Karpas-422 (cell line): Measurements from ENCODE around the gene TAF3. TPM values are rescaled to one million over a fixed set of nuclear protein-coding genes. Genes with fewer than 3 reads are reported as not detected.

Experiments used
- DNase-seq: peaks from one replicate; pipeline ENCODE4 v3.0.0-alpha.2; 2015
- H2AFZ ChIP-seq: fragments of 200-600 bp; sonication (generic); 2 replicates; pipeline ENCODE4 v1.6.1; 2014; ENCODE audit warnings: antibody characterized with exemption, low read length, mixed read lengths
- H3K27ac ChIP-seq: fragments of 200-600 bp; sonication (generic); 2 replicates; pipeline ENCODE4 v1.5.1; 2014; ENCODE audit warnings: mild to moderate bottlenecking, low read length, moderate library complexity
- H3K27me3 ChIP-seq: fragments of 200-600 bp; sonication (generic); 2 replicates; pipeline ENCODE4 v1.6.1; 2014; ENCODE audit warnings: low read length, mixed read lengths
- H3K36me3 ChIP-seq: fragments of 200-600 bp; sonication (generic); 2 replicates; pipeline ENCODE4 v1.6.1; 2014; ENCODE audit warnings: low read length, mixed read lengths; ENCODE audit not compliant: insufficient read depth
- H3K4me1 ChIP-seq: fragments of 200-600 bp; sonication (generic); 2 replicates; pipeline ENCODE4 v1.6.1; 2014; ENCODE audit warnings: mild to moderate bottlenecking, low read length, mixed read lengths
- H3K4me2 ChIP-seq: fragments of 200-600 bp; sonication (generic); 2 replicates; pipeline ENCODE4 v1.6.1; 2014; ENCODE audit warnings: low read length, low read depth, mild to moderate bottlenecking; ENCODE audit not compliant: poor library complexity, severe bottlenecking
- H3K4me3 ChIP-seq: fragments of 200-600 bp; sonication (generic); 2 replicates; pipeline ENCODE4 v1.5.1; 2014; ENCODE audit warnings: mild to moderate bottlenecking, antibody characterized with exemption, low read length, mixed read lengths
- H3K79me2 ChIP-seq: fragments of 200-600 bp; sonication (generic); 2 replicates; pipeline ENCODE4 v1.6.1; 2014; ENCODE audit warnings: mild to moderate bottlenecking, low read length, mixed read lengths
- H3K9ac ChIP-seq: fragments of 200-600 bp; sonication (generic); 2 replicates; pipeline ENCODE4 v1.6.0; 2014; ENCODE audit warnings: low read length
- H3K9me2 ChIP-seq: fragments of 200-600 bp; sonication (generic), shearing (Covaris generic); replicated peaks from 2 replicates; pipeline ENCODE4 v1.6.0; 2014; ENCODE audit warnings: mild to moderate bottlenecking, low read length, moderate library complexity; ENCODE audit not compliant: insufficient read depth
- H3K9me3 ChIP-seq: fragments of 300-700, 200-600 bp; sonication (generic); 2 replicates; pipeline ENCODE4 v1.6.1; 2014; ENCODE audit warnings: low read length, mixed read lengths
- H4K20me1 ChIP-seq: fragments of 200-600 bp; sonication (generic); 2 replicates; pipeline ENCODE4 v1.6.1; 2014; ENCODE audit warnings: mild to moderate bottlenecking, antibody characterized with exemption, low read length, low read depth; ENCODE audit not compliant: insufficient read depth
- total RNA-seq: library from RNA; depleted of rRNA; stranded (reverse); fragments of >200 nt; shearing (Covaris generic); gene quantifications from 2 replicates; pipeline ENCODE4 v1.2.3, GENCODE V29; 2014; ENCODE audit warnings: low replicate concordance

The TAF3 gene
- total RNA-seq, 1 experiment from 2014 or later = 4.5 TPM

GRCh38 chr10:7862121-7862514, 43.8 kb downstream of the TAF3 start:
- Histone ChIP-seq H2AFZ (no peak overlapping the region), H3K9ac (no peak overlapping the region), H3K79me2 (no peaks in the 10 kb centered on the region), H3K36me3 (no peaks in the 10 kb centered on the region), H3K4me3 (no peak overlapping the region), H4K20me1 (peaks cover 27% of the 10 kb centered on the region), H3K27me3 (no peaks in the 10 kb centered on the region), H3K4me1 (no peaks in the 10 kb centered on the region), H3K27ac (no peak overlapping the region), H3K9me2 (no peaks in the 10 kb centered on the region), H3K4me2 (no peak overlapping the region), H3K9me3 (peaks cover 8% of the 10 kb centered on the region)
- no peak for DNase-seq

- Histone ChIP-seq H3K9ac (no peak overlapping the region), H3K27ac (no peak overlapping the region), H3K4me3 (no peak overlapping the region), H4K20me1 (peaks cover 55% of the 10 kb centered on the region), H2AFZ (no peak overlapping the region), H3K79me2 (no peaks in the 10 kb centered on the region), H3K27me3 (no peaks in the 10 kb centered on the region), H3K4me1 (peaks cover 7% of the 10 kb centered on the region; the same call in 1 of the 2 replicates), H3K36me3 (no peaks in the 10 kb centered on the region), H3K9me2 (no peaks in the 10 kb centered on the region), H3K4me2 (no peak overlapping the region), H3K9me3 (peaks cover 8% of the 10 kb centered on the region)
- DNase-seq = no peak
Observed at GRCh38 chr10:7866176-7866575, 47.9 kb downstream of the TAF3 start.

GRCh38 chr10:7872041-7872442, 53.7 kb downstream of the TAF3 start:
- no peaks in the 10 kb centered on the region for H3K9me3 ChIP-seq
- H3K27me3 ChIP-seq = no peaks in the 10 kb centered on the region
- no peaks in the 10 kb centered on the region for H3K36me3 ChIP-seq
- peak; percentile 66 for DNase-seq
- peaks cover 7% of the 10 kb centered on the region; the same call in 1 of the 2 replicates for H3K4me1 ChIP-seq
- no peak overlapping the region for H2AFZ ChIP-seq
- H3K4me3 ChIP-seq = no peak overlapping the region
- H3K27ac ChIP-seq = no peak overlapping the region
- H3K9ac ChIP-seq = no peak overlapping the region
- H3K79me2 ChIP-seq = no peaks in the 10 kb centered on the region
- no peaks in the 10 kb centered on the region for H3K9me2 ChIP-seq
- peaks cover 58% of the 10 kb centered on the region for H4K20me1 ChIP-seq
- no peak overlapping the region for H3K4me2 ChIP-seq

- H3K27ac ChIP-seq = no peak overlapping the region
- H3K9ac ChIP-seq = no peak overlapping the region
- H3K27me3 ChIP-seq = no peaks in the 10 kb centered on the region
- H3K4me2 ChIP-seq = no peak overlapping the region
- DNase-seq = no peak
- H3K79me2 ChIP-seq = no peaks in the 10 kb centered on the region
- no peak overlapping the region for H3K4me3 ChIP-seq
- no peaks in the 10 kb centered on the region for H3K36me3 ChIP-seq
- no peaks in the 10 kb centered on the region for H3K9me2 ChIP-seq
- H2AFZ ChIP-seq = no peak overlapping the region
- no peaks in the 10 kb centered on the region for H3K4me1 ChIP-seq
- peaks cover 55% of the 10 kb centered on the region for H4K20me1 ChIP-seq
- H3K9me3 ChIP-seq = no peaks in the 10 kb centered on the region
Observed at GRCh38 chr10:7874864-7875263, 56.6 kb downstream of the TAF3 start.

GRCh38 chr10:7876541-7877127, 58.3 kb downstream of the TAF3 start:
- H3K9ac ChIP-seq = no peak overlapping the region
- no peaks in the 10 kb centered on the region for H3K36me3 ChIP-seq
- no peak for DNase-seq
- no peaks in the 10 kb centered on the region for H3K9me3 ChIP-seq
- H3K27ac ChIP-seq = no peak overlapping the region
- H2AFZ ChIP-seq = no peak overlapping the region
- no peaks in the 10 kb centered on the region for H3K27me3 ChIP-seq
- H3K9me2 ChIP-seq = no peaks in the 10 kb centered on the region
- no peak overlapping the region for H3K4me2 ChIP-seq
- no peak overlapping the region for H3K4me3 ChIP-seq
- peaks cover 3% of the 10 kb centered on the region; the same call in 1 of the 2 replicates for H3K4me1 ChIP-seq
- peaks cover 63% of the 10 kb centered on the region for H4K20me1 ChIP-seq
- no peaks in the 10 kb centered on the region for H3K79me2 ChIP-seq

GRCh38 chr10:7881119-7881518, 62.8 kb downstream of the TAF3 start:
- no peak overlapping the region for H3K27ac ChIP-seq
- no peaks in the 10 kb centered on the region for H3K27me3 ChIP-seq
- no peak overlapping the region for H3K4me2 ChIP-seq
- H3K4me1 ChIP-seq = peaks cover 3% of the 10 kb centered on the region; the same call in 1 of the 2 replicates
- H3K4me3 ChIP-seq = no peak overlapping the region
- no peaks in the 10 kb centered on the region for H3K9me2 ChIP-seq
- peaks cover 70% of the 10 kb centered on the region for H4K20me1 ChIP-seq
- no peak overlapping the region for H3K9ac ChIP-seq
- no peaks in the 10 kb centered on the region for H3K9me3 ChIP-seq
- H3K36me3 ChIP-seq = no peaks in the 10 kb centered on the region
- DNase-seq = no peak
- no peaks in the 10 kb centered on the region for H3K79me2 ChIP-seq
- no peak overlapping the region for H2AFZ ChIP-seq

GRCh38 chr10:7886056-7886455, 67.8 kb downstream of the TAF3 start:
- Histone ChIP-seq H3K36me3 (no peaks in the 10 kb centered on the region), H3K9ac (no peak overlapping the region), H2AFZ (no peak overlapping the region), H3K79me2 (no peaks in the 10 kb centered on the region), H3K4me3 (no peak overlapping the region), H3K9me3 (no peaks in the 10 kb centered on the region), H3K4me2 (no peak overlapping the region), H3K4me1 (no peaks in the 10 kb centered on the region), H3K27me3 (no peaks in the 10 kb centered on the region; the same call in 1 of the 2 replicates), H4K20me1 (peaks cover 67% of the 10 kb centered on the region), H3K27ac (no peak overlapping the region), H3K9me2 (no peaks in the 10 kb centered on the region)
- no peak for DNase-seq

- no peaks in the 10 kb centered on the region for H3K4me1 ChIP-seq
- H3K79me2 ChIP-seq = no peaks in the 10 kb centered on the region
- H3K27me3 ChIP-seq = no peaks in the 10 kb centered on the region; the same call in 1 of the 2 replicates
- H3K9me3 ChIP-seq = no peaks in the 10 kb centered on the region
- no peak for DNase-seq
- peaks cover 62% of the 10 kb centered on the region for H4K20me1 ChIP-seq
- H3K36me3 ChIP-seq = no peaks in the 10 kb centered on the region
- H2AFZ ChIP-seq = no peak overlapping the region
- H3K4me2 ChIP-seq = no peak overlapping the region
- H3K27ac ChIP-seq = no peak overlapping the region
- no peak overlapping the region for H3K4me3 ChIP-seq
- H3K9ac ChIP-seq = no peak overlapping the region
- H3K9me2 ChIP-seq = no peaks in the 10 kb centered on the region
Observed at GRCh38 chr10:7887174-7887816, 69.0 kb downstream of the TAF3 start.
